Endothelial cell of umbilical vein (primary cell): ENCODE measurements around the gene OSBPL1A. TPM values are rescaled to one million over a fixed set of nuclear protein-coding genes. Genes with fewer than 3 reads are reported as not detected.

ENCODE experiments used
- BruUV-seq: library from RNA; stranded (reverse); fragments of 400-500 nt; replicated peaks from 2 replicates; lab custom pipeline; 2021; lab: Mats Ljungman, UMichigan
- CTCF ChIA-PET: fragments of 300-600, 350-600 bp; sonication (Branson Sonifier 250); formaldehyde crosslinking; loops from one replicate; lab custom pipeline; 2021; ENCODE audit warnings: antibody characterized with exemption, inconsistent platforms; lab: Charles Lee
- POLR2A ChIA-PET: fragments of 300-600, 350-600 bp; sonication (Branson Sonifier 250); formaldehyde crosslinking; loops from one replicate; lab custom pipeline; 2021; ENCODE audit warnings: antibody characterized with exemption, inconsistent platforms; lab: Charles Lee
- DNase-seq: peaks from one replicate; pipeline ENCODE4 v3.0.0-alpha.2; 2011; ENCODE audit warnings: low read depth, low spot score
- FAIRE-seq: peaks from 2 replicates; lab custom pipeline; 2011; peaks lifted over from hg19 to GRCh38; lab: Jason Lieb, UNC
- H2AFZ ChIP-seq: 2 replicates; pipeline ENCODE4 v1.6.0; 2012; ENCODE audit warnings: low read depth, low read length, control low read depth, inconsistent platforms
- H3K27ac ChIP-seq: 2 replicates; pipeline ENCODE4 v1.5.1; 2011; ENCODE audit warnings: low read depth, mild to moderate bottlenecking, control low read depth, low read length, moderate library complexity; ENCODE audit not compliant: insufficient read depth
- H3K27me3 ChIP-seq, 2 experiments: 2 replicates each; pipeline versions ENCODE4 v1.6.0 to v1.6.1; 2011; ENCODE audit warnings: low read length in 2 of 2, mixed read lengths in 1 of 2; ENCODE audit not compliant: control insufficient read depth in 2 of 2, insufficient read depth in 2 of 2
- H3K36me3 ChIP-seq, 2 experiments: 2 replicates in 1 of 2; 3 replicates in 1 of 2; pipeline ENCODE4 v1.5.1; 2011; ENCODE audit warnings: low read length in 2 of 2, mild to moderate bottlenecking in 1 of 2, moderate library complexity in 1 of 2; ENCODE audit not compliant: control insufficient read depth in 2 of 2, insufficient read depth in 2 of 2; ENCODE audit errors: extremely low read depth in 1 of 2
- H3K4me1 ChIP-seq: 3 replicates; pipeline ENCODE4 v1.5.1; 2011; ENCODE audit warnings: mild to moderate bottlenecking, low read length; ENCODE audit not compliant: control insufficient read depth, insufficient read depth; ENCODE audit errors: extremely low read depth
- H3K4me2 ChIP-seq: 2 replicates; pipeline ENCODE4 v1.6.1; 2011; ENCODE audit warnings: low read length, control low read depth, mixed read lengths; ENCODE audit not compliant: insufficient read depth
- H3K4me3 ChIP-seq, 3 experiments: fragments of 200-600 bp in 1 of 3; sonication (generic), shearing (Covaris generic) in 1 of 3; replicated peaks in 1 of 3; 2 replicates each; pipeline ENCODE4 v1.5.1; 2011 to 2016; ENCODE audit warnings: control low read depth in 3 of 3, low read length in 3 of 3, mild to moderate bottlenecking in 2 of 3, inconsistent platforms in 1 of 3, low read depth in 1 of 3, moderate library complexity in 1 of 3; ENCODE audit not compliant: insufficient read depth in 1 of 3
- H3K79me2 ChIP-seq: 2 replicates; pipeline ENCODE4 v1.6.0; 2012; ENCODE audit warnings: low read length, inconsistent platforms; ENCODE audit not compliant: control insufficient read depth, insufficient read depth
- H3K9ac ChIP-seq: replicated peaks from 2 replicates; pipeline ENCODE3; 2011; ENCODE audit warnings: low read length, control low read depth; ENCODE audit not compliant: insufficient read depth; ENCODE audit errors: extremely low read depth
- H3K9me1 ChIP-seq: replicated peaks from 3 replicates; pipeline ENCODE4 v1.6.0; 2011; ENCODE audit warnings: mild to moderate bottlenecking, low read length; ENCODE audit not compliant: control insufficient read depth, insufficient read depth; ENCODE audit errors: extremely low read depth
- H3K9me3 ChIP-seq: replicated peaks from 2 replicates; pipeline ENCODE4 v1.5.1; 2012; ENCODE audit warnings: low read length, inconsistent platforms; ENCODE audit not compliant: control insufficient read depth, insufficient read depth
- H4K20me1 ChIP-seq: replicated peaks from 2 replicates; pipeline ENCODE3; 2011; ENCODE audit warnings: mild to moderate bottlenecking, low read length; ENCODE audit not compliant: control insufficient read depth, insufficient read depth; ENCODE audit errors: extremely low read depth
- EZH2 ChIP-seq: IDR thresholded peaks from 2 replicates; pipeline ENCODE4 v1.6.1; 2012; ENCODE audit warnings: borderline replicate concordance, low read depth, mild to moderate bottlenecking, moderate library complexity, low read length, inconsistent platforms; ENCODE audit not compliant: severe bottlenecking
- FOS ChIP-seq: IDR thresholded peaks from 2 replicates; pipeline ENCODE4 v1.6.1; 2011; ENCODE audit warnings: mild to moderate bottlenecking, low read length, moderate library complexity, borderline replicate concordance; ENCODE audit not compliant: insufficient read depth
- GATA2 ChIP-seq: IDR thresholded peaks from 2 replicates; pipeline ENCODE4 v1.7.0; 2011; ENCODE audit warnings: low read depth, mild to moderate bottlenecking, moderate library complexity, mixed read lengths, low read length; ENCODE audit not compliant: insufficient read length, insufficient read depth
- JUN ChIP-seq: IDR thresholded peaks from 2 replicates; pipeline ENCODE4 v1.6.1; 2011; ENCODE audit warnings: borderline replicate concordance, low read depth; ENCODE audit not compliant: insufficient read length, insufficient read depth
- MYC ChIP-seq: IDR thresholded peaks from one replicate; pipeline ENCODE4 v1.6.1; 2011; ENCODE audit warnings: mild to moderate bottlenecking, low read depth, low read length
- POLR2A ChIP-seq: IDR thresholded peaks from 2 replicates; pipeline ENCODE4 v1.6.1; 2012; ENCODE audit warnings: low read depth, mild to moderate bottlenecking, control low read depth, low read length
- POLR2AphosphoS5 ChIP-seq: IDR thresholded peaks from 2 replicates; pipeline ENCODE4 v1.6.1; 2012; ENCODE audit warnings: low read depth, mild to moderate bottlenecking, control low read depth, low read length, moderate library complexity; ENCODE audit not compliant: insufficient read depth
- dilution Hi-C: fragments of 300-500 bp; cut with MboI; formaldehyde crosslinking; loops from one replicate; pipeline ENCODE4 v1.15.0; 2019; ENCODE audit warnings: low sequenced_read_pairs; ENCODE audit not compliant: extremely low pct_ligation_motif_present
- intact Hi-C: fragments of 100-400 bp; cut with micrococcal nuclease; formaldehyde crosslinking; loops from one replicate; pipeline ENCODE4 v1.10.0; 2022
- polyA plus RNA-seq, 4 experiments: library from polyadenylated mRNA; depleted of rRNA in 3 of 4; stranded (reverse) in 3 of 4; unstranded in 1 of 4; fragments of >200 nt; gene quantifications; 2 replicates each; pipeline versions ENCODE4 v1.2.1 to v1.2.3, GENCODE V29; 2011 to 2012; ENCODE audit warnings: missing spikeins in 1 of 4
- total RNA-seq: library from RNA; stranded (reverse); gene quantifications from 2 replicates; pipeline ENCODE4 v1.2.3, GENCODE V29; 2021
- TF ChIP-seq, protein P1 (sequence below), 2 donors: IDR thresholded peaks; 1 replicate in 1 of 2; 2 replicates in 1 of 2; pipeline ENCODE4 v1.5.1; 2011; ENCODE audit warnings: low read length in 2 of 2, mild to moderate bottlenecking in 2 of 2, moderate library complexity in 2 of 2, control low read depth in 1 of 2, inconsistent platforms in 1 of 2, low read depth in 1 of 2; ENCODE audit not compliant: insufficient read depth in 1 of 2; ENCODE audit errors: extremely low read depth in 1 of 2
- TF ChIP-seq, protein P2 (sequence below): IDR thresholded peaks from 2 replicates; pipeline ENCODE4 v1.6.1; 2011; ENCODE audit not compliant: insufficient read depth, insufficient read length

OSBPL1A gene
- total and polyA plus RNA-seq, 2 donors (not counting 3 experiments of a cell fraction or from before 2014, with no cell fraction given), result 6.4 to 16.5 TPM

DNA sequence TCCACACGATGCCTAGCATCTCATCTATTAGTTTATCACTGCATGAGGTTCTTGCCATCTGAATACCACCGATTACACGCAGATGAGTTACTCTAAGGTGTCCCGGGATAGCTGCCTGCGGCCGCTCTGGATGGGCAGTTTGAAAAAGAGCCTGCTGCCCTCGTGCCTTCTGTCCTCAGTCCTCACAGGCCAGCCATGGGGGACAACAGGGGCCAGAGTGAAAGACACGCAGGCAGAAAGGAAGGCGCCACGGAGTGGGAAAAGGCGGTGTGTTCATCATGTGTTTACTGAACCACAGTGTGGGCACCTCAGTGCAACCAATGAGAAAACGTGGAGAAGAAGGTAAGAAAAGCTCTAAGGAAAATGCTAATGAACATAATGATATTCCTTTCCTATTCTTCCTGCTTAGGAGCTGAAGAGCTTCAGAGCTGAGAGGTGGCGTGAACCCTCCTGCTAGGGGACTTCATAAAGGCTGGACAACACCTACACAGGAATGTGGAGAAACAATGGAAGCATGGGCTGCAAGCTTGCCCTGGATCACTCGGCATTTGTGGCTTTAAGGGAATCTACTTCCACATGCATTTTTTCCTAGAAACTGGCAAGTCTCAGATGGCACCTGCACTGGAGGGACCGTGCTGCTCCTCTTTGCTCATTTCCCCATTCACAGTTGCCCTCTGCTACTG is 207.8 kb downstream of the OSBPL1A start:
- no peak for DNase-seq
- Histone ChIP-seq H3K27me3 (no peaks in the 10 kb centered on the region), H4K20me1 (no peaks in the 10 kb centered on the region), H3K9me1 (no peaks in the 10 kb centered on the region), H3K4me2 (no peak overlapping the region), H3K79me2 (no peaks in the 10 kb centered on the region), H3K36me3 (no peaks in the 10 kb centered on the region), H3K9me3 (no peaks in the 10 kb centered on the region), H3K9ac (no peak overlapping the region), H2AFZ (no peak overlapping the region), H3K4me3 (no peak overlapping the region), H3K27ac (no peak overlapping the region), H3K4me1 (no peaks in the 10 kb centered on the region)
- FAIRE-seq, result no peak
- dilution Hi-C loops, result no loop called here
- POLR2A ChIA-PET, result no interaction called here
- TF ChIP-seq JUN, result no peak
- TF ChIP-seq GATA2, result no peak
- TF ChIP-seq POLR2AphosphoS5, result no peak
- no peak for TF ChIP-seq EZH2
- no peak for TF ChIP-seq FOS
- TF ChIP-seq, protein P1, sequence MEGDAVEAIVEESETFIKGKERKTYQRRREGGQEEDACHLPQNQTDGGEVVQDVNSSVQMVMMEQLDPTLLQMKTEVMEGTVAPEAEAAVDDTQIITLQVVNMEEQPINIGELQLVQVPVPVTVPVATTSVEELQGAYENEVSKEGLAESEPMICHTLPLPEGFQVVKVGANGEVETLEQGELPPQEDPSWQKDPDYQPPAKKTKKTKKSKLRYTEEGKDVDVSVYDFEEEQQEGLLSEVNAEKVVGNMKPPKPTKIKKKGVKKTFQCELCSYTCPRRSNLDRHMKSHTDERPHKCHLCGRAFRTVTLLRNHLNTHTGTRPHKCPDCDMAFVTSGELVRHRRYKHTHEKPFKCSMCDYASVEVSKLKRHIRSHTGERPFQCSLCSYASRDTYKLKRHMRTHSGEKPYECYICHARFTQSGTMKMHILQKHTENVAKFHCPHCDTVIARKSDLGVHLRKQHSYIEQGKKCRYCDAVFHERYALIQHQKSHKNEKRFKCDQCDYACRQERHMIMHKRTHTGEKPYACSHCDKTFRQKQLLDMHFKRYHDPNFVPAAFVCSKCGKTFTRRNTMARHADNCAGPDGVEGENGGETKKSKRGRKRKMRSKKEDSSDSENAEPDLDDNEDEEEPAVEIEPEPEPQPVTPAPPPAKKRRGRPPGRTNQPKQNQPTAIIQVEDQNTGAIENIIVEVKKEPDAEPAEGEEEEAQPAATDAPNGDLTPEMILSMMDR (IDR thresholded peaks at IDR 0.05; ENCODE audit: extremely low read depth in 1 of 2, insufficient read depth in 1 of 2, low read depth in 1 of 2, low read length in 2 of 2), result no peak
- no peak for TF ChIP-seq MYC
- no peak for TF ChIP-seq POLR2A
- TF ChIP-seq, protein P2, sequence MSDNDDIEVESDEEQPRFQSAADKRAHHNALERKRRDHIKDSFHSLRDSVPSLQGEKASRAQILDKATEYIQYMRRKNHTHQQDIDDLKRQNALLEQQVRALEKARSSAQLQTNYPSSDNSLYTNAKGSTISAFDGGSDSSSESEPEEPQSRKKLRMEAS, result no peak
- CTCF ChIA-PET, result interaction anchor here (1.6 to 3.9 kb wide), 2 partner anchors 12 kb away, joined by 4 to 53 read pairs; no protein-coding TSS in a partner anchor
- intact Hi-C loops, result no loop called here
- no TSS peak for BruUV-seq
